SK-N-DZ (cell line): ENCODE data around the gene INPP4B.

Experiments
- DNase-seq: peaks from one replicate; pipeline ENCODE4 v3.0.0-alpha.2; 2015; ENCODE audit warnings: low spot score

The INPP4B gene

GRCh38 chr4:142309772-142310171 lies 536.3 kb downstream of the INPP4B start:
- DNase-seq = no peak

- no peak for DNase-seq
Observed at GRCh38 chr4:142307857-142308256, 538.2 kb downstream of the INPP4B start.

GRCh38 chr4:142297313-142297712 lies 548.8 kb downstream of the INPP4B start:
- DNase-seq = no peak

- no peak for DNase-seq
Observed at GRCh38 chr4:142293536-142293935, 552.6 kb downstream of the INPP4B start.

- DNase-seq = no peak
Observed at GRCh38 chr4:142292231-142292630, 553.9 kb downstream of the INPP4B start.

- no peak for DNase-seq
Observed at GRCh38 chr4:142291299-142292050, 554.6 kb downstream of the INPP4B start.

- DNase-seq = no peak
Observed at GRCh38 chr4:142287371-142287770, 558.7 kb downstream of the INPP4B start.

- DNase-seq = no peak
Observed at GRCh38 chr4:142285222-142285583, 560.9 kb downstream of the INPP4B start.

- DNase-seq = no peak
Observed at GRCh38 chr4:142284402-142285221, 561.5 kb downstream of the INPP4B start.

GRCh38 chr4:142282870-142283431 lies 563.1 kb downstream of the INPP4B start:
- DNase-seq = no peak

- DNase-seq = no peak
Observed at GRCh38 chr4:142281999-142282398, 564.1 kb downstream of the INPP4B start.

GRCh38 chr4:142278663-142279062 lies 567.4 kb downstream of the INPP4B start:
- no peak for DNase-seq

GRCh38 chr4:142278171-142278570 lies 567.9 kb downstream of the INPP4B start:
- no peak for DNase-seq

GRCh38 chr4:142274137-142274536 lies 572.0 kb downstream of the INPP4B start:
- no peak for DNase-seq

GRCh38 chr4:142272452-142272851 lies 573.6 kb downstream of the INPP4B start:
- DNase-seq = no peak

GRCh38 chr4:142271832-142272231 lies 574.3 kb downstream of the INPP4B start:
- DNase-seq = no peak

- DNase-seq = no peak
Observed at GRCh38 chr4:142267101-142267500, 579.0 kb downstream of the INPP4B start.

- no peak for DNase-seq
Observed at GRCh38 chr4:142265946-142266345, 580.2 kb downstream of the INPP4B start.

GRCh38 chr4:142265536-142265935 lies 580.6 kb downstream of the INPP4B start:
- no peak for DNase-seq

GRCh38 chr4:142264961-142265360 lies 581.1 kb downstream of the INPP4B start:
- no peak for DNase-seq

GRCh38 chr4:142262956-142263355 lies 583.1 kb downstream of the INPP4B start:
- DNase-seq = no peak

- no peak for DNase-seq
Observed at GRCh38 chr4:142248946-142249345, 597.2 kb downstream of the INPP4B start.

GRCh38 chr4:142243255-142243654 lies 602.8 kb downstream of the INPP4B start:
- DNase-seq = no peak
